CD4-positive, alpha-beta memory T cell (primary cell): ENCODE results near the gene TMEM138. TPM values are rescaled to one million over a fixed set of nuclear protein-coding genes. Genes with fewer than 3 reads are reported as not detected.

Experiments
- CTCF ChIA-PET: fragments of 350-600 bp; sonication (Branson Sonifier 250); formaldehyde crosslinking; loops from one replicate; lab custom pipeline; 2021; ENCODE audit warnings: inconsistent platforms; ENCODE audit not compliant: partially characterized antibody; lab: Charles Lee
- POLR2A ChIA-PET: fragments of 350-600 bp; sonication (Branson Sonifier 250); formaldehyde crosslinking; loops from one replicate; lab custom pipeline; 2021; ENCODE audit not compliant: partially characterized antibody; lab: Charles Lee
- DNase-seq, 5 donors: peaks; one replicate each; pipeline versions ENCODE4 v3.0.0 to v3.0.0-alpha.2; 2020 to 2022; ENCODE audit warnings: mixed read lengths in 1 of 5
- H3K27ac ChIP-seq: one replicate; pipeline ENCODE4 v1.7.0; 2013; ENCODE audit warnings: low read depth, low read length
- H3K27me3 ChIP-seq: 2 replicates; pipeline ENCODE4 v1.7.0; 2013; ENCODE audit warnings: mild to moderate bottlenecking, low read length, moderate library complexity; ENCODE audit not compliant: insufficient read depth
- H3K36me3 ChIP-seq: 2 replicates; pipeline ENCODE4 v1.7.0; 2013; ENCODE audit warnings: mild to moderate bottlenecking, low read length, moderate library complexity; ENCODE audit not compliant: insufficient read depth
- H3K4me1 ChIP-seq: 2 replicates; pipeline ENCODE4 v1.7.0; 2013; ENCODE audit warnings: mild to moderate bottlenecking, low read length, moderate library complexity; ENCODE audit not compliant: insufficient read depth
- H3K4me3 ChIP-seq, 2 donors: one replicate each; pipeline ENCODE4 v1.7.0; 2013; ENCODE audit warnings: low read length in 2 of 2, mild to moderate bottlenecking in 1 of 2
- H3K9me3 ChIP-seq, 2 donors: one replicate each; pipeline ENCODE4 v1.7.0; 2013; ENCODE audit warnings: low read length in 2 of 2, control low read depth in 1 of 2; ENCODE audit not compliant: control insufficient read depth in 1 of 2
- H3K27ac Mint-ChIP-seq, 7 donors: one replicate each; pipeline ENCODE4 v1.8.0; 2020 to 2021; ENCODE audit warnings: mixed read lengths in 7 of 7, mild to moderate bottlenecking in 6 of 7, inconsistent platforms in 3 of 7, moderate library complexity in 3 of 7
- H3K27me3 Mint-ChIP-seq, 2 donors: one replicate each; pipeline ENCODE4 v1.8.0; 2020 to 2021; ENCODE audit warnings: mixed read lengths in 2 of 2
- H3K36me3 Mint-ChIP-seq, 2 donors: one replicate each; pipeline ENCODE4 v1.8.0; 2020 to 2021; ENCODE audit warnings: mixed read lengths in 2 of 2, inconsistent platforms in 1 of 2, mild to moderate bottlenecking in 1 of 2
- H3K4me1 Mint-ChIP-seq, 4 donors: one replicate each; pipeline ENCODE4 v1.8.0; 2020 to 2021; ENCODE audit warnings: mixed read lengths in 4 of 4, mild to moderate bottlenecking in 1 of 4
- H3K4me3 Mint-ChIP-seq, 8 donors: one replicate each; pipeline ENCODE4 v1.8.0; 2020 to 2021; ENCODE audit warnings: mixed read lengths in 8 of 8, mild to moderate bottlenecking in 7 of 8, moderate library complexity in 6 of 8, inconsistent platforms in 3 of 8
- H3K9me3 Mint-ChIP-seq, 8 donors: one replicate each; pipeline ENCODE4 v1.8.0; 2020 to 2021; ENCODE audit warnings: mixed read lengths in 8 of 8, mild to moderate bottlenecking in 5 of 8, inconsistent platforms in 3 of 8, moderate library complexity in 1 of 8
- intact Hi-C: fragments of 100-400 bp; cut with micrococcal nuclease; formaldehyde crosslinking; loops from one replicate; pipeline ENCODE4 v1.15.1; 2023
- polyA plus RNA-seq, 2 donors: library from polyadenylated mRNA; unstranded; fragments of 300-500 nt; fragmentation: Illumina TruSeq; gene quantifications; one replicate each; pipeline ENCODE4 v1.2.3, GENCODE V29; 2021
- total RNA-seq, 2 experiments: library from RNA; stranded (reverse); gene quantifications; one replicate each; pipeline ENCODE4 v1.2.3, GENCODE V29; 2021

Gene TMEM138
- total and polyA plus RNA-seq, 4 experiments from 2014 or later, result 49.0 to 62.5 (median 60.2) TPM

GRCh38 chr11:61384271-61385242 is 22.4 kb downstream of the TMEM138 start:
- no peak overlapping the region for H3K4me3 ChIP-seq
- Mint-ChIP-seq H3K4me1 (peaks cover 3 to 9% (median 6%) of the 10 kb centered on the region in 4 donors), H3K27me3 (no peaks in the 10 kb centered on the region), H3K9me3 (peaks cover 0 to 2% (median 0%) of the 10 kb centered on the region in 8 donors), H3K36me3 (no peaks in the 10 kb centered on the region), H3K4me3 (no peak overlapping the region), H3K27ac (peak overlapping the region in 1 of 7 donors; percentile 18)
- H3K27me3 ChIP-seq, result no peaks in the 10 kb centered on the region
- ChIA-PET CTCF (interaction anchor here (0.8 to 9.3 kb wide), 26 partner anchors 9 to 608 kb away, joined by 3 to 442 read pairs (median 11); partner anchors contain the start of genes CPSF7, CYB561A3, DDB1 and SDHAF2), POLR2A (interaction anchor here (1.3 to 5.1 kb wide), 5 partner anchors 9 to 49 kb away, joined by 4 to 87 read pairs (median 6); partner anchors contain the start of genes CYB561A3, DDB1, TKFC and TMEM138)
- H3K9me3 ChIP-seq, result no peaks in the 10 kb centered on the region
- intact Hi-C loops, result loop anchor here (1.0 to 10.0 kb wide), 3 partner anchors 130 to 607 kb away; no protein-coding TSS in a partner anchor
- peaks cover 8% of the 10 kb centered on the region for H3K4me1 ChIP-seq
- DNase-seq, result no peak
- H3K36me3 ChIP-seq, result no peaks in the 10 kb centered on the region
- no peak overlapping the region for H3K27ac ChIP-seq

DNA sequence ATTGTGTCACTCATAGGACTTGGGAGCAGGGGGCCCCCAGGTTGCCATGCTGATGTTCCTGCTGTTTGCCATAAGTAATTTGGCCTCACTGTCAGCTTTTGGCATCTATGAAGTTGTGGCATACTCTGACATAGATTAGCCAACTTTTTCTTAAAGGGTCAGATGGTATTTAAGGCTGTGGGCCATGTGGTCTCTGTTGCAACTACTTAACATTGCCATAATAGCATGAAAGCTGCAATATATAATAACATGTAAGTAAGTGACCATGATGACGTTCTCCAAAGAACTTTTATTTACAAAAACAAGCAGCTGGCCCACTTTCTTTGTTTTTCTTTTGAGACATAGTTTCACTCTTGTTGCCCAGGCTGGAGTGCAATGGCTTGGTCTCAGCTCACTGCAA is 28.0 kb downstream of the TMEM138 start:
- Mint-ChIP-seq H3K4me3 (no peak overlapping the region), H3K27me3 (no peaks in the 10 kb centered on the region), H3K4me1 (peaks cover 16 to 35% (median 27%) of the 10 kb centered on the region in 4 donors), H3K36me3 (peaks cover 3 to 13% of the 10 kb centered on the region in 2 donors), H3K9me3 (peaks cover 0 to 2% (median 0%) of the 10 kb centered on the region in 8 donors), H3K27ac (peak overlapping the region in 2 of 7 donors; percentile 42 to 67)
- no peak overlapping the region for H3K27ac ChIP-seq
- no peaks in the 10 kb centered on the region for H3K27me3 ChIP-seq
- H3K4me1 ChIP-seq, result peaks cover 33% of the 10 kb centered on the region
- H3K4me3 ChIP-seq, result no peak overlapping the region
- DNase-seq, result no peak
- POLR2A ChIA-PET, result interaction anchor here (4.8 to 5.6 kb wide), 2 partner anchors 28 to 55 kb away, joined by 59 to 89 read pairs; partner anchors contain the start of genes CYB561A3, DDB1, TKFC and TMEM138
- intact Hi-C loops, result no loop called here
- H3K9me3 ChIP-seq, result no peaks in the 10 kb centered on the region
- no peaks in the 10 kb centered on the region for H3K36me3 ChIP-seq
- CTCF ChIA-PET, result interaction anchor here (1.1 to 7.8 kb wide), 2 partner anchors 9 to 54 kb away, joined by 3 to 117 read pairs; partner anchors contain the start of gene TKFC

DNA sequence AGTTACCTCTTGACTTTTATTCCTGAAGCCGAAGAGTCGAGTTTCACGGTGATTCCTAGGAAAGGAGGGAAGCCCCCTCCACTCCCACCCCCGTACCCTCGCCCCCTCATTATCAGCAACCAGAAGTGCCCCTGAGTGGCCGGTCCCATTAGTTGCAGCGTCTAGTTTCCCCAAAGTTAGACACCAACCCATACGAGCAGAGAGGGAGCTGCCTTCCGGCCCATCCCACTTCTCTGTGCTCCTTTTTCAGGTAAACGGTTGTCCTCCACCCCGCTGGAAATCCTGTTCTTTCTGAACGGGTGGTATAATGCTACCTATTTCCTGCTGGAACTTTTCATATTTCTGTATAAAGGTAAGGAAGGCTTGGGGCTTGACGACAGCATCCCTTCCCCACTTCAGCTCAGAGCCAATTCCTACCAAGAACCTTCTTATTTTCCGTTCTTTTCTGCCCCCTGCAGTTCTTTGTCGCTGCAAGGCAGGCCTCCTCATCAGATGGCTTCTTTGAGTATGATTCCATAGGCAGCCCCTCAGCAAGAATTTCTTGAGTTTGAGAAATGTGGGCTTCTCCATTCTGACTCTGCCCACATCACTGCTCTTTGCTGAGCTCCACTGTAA is 30.9 kb downstream of the TMEM138 start:
- H3K9me3 ChIP-seq, result no peaks in the 10 kb centered on the region
- DNase-seq, result peak; percentile 24 to 46 (median 27)
- intact Hi-C loops, result loop anchor here (2.0 kb wide), 3 partner anchors 30 to 56 kb away; partner anchors contain the start of genes CPSF7 and TMEM138
- Mint-ChIP-seq H3K27ac (peak overlapping the region; percentile 95 to 99 (median 98)), H3K4me3 (peak overlapping the region; percentile 91 to 97 (median 96)), H3K36me3 (peaks cover 6 to 31% of the 10 kb centered on the region in 2 donors), H3K4me1 (peaks cover 12 to 27% (median 22%) of the 10 kb centered on the region in 4 donors), H3K27me3 (no peaks in the 10 kb centered on the region), H3K9me3 (no peaks in the 10 kb centered on the region)
- no peaks in the 10 kb centered on the region for H3K27me3 ChIP-seq
- H3K27ac ChIP-seq, result peak overlapping the region; percentile 74
- no peaks in the 10 kb centered on the region for H3K36me3 ChIP-seq
- peaks cover 26% of the 10 kb centered on the region for H3K4me1 ChIP-seq
- ChIA-PET CTCF (interaction anchor here (1.0 to 7.8 kb wide), 13 partner anchors 8 to 562 kb away, joined by 3 to 117 read pairs (median 6); partner anchors contain the start of genes CYB561A3, TKFC and TMEM138), POLR2A (interaction anchor here (0.9 to 5.6 kb wide), 10 partner anchors 8 to 478 kb away, joined by 3 to 89 read pairs (median 8); partner anchors contain the start of genes CPSF7, CYB561A3, DDB1 and SDHAF2)
- H3K4me3 ChIP-seq, result peak overlapping the region; percentile 77 to 86

DNA sequence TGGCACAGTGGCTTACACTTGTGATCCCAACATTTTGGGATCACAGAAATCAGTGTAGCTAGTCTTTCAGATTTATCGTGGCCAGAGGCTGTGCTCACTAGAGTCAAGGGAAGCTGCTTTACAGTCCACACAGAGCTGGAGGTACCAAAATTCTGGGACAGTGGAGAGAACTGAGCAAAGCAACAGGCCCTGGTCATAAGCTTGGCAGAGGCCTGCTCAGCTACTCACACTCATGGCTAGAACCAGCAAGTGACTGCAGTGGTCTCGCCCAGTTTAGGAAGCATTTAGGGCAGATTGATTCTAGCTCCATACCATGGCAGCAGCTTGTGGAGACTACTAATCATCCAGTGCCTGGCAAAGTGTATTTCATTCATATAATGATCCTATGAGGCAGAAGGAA is 39.0 kb downstream of the TMEM138 start:
- peaks cover 27 to 67% of the 10 kb centered on the region in 2 donors for H3K36me3 Mint-ChIP-seq
- H3K9me3 ChIP-seq, result no peaks in the 10 kb centered on the region
- H3K9me3 Mint-ChIP-seq, result no peaks in the 10 kb centered on the region
- no peak overlapping the region for H3K27ac ChIP-seq
- POLR2A ChIA-PET, result interaction anchor here (0.7 to 3.4 kb wide), 5 partner anchors 9 to 70 kb away, joined by 3 to 21 read pairs (median 5); partner anchors contain the start of genes CPSF7, SDHAF2, TMEM138 and TMEM216
- H3K4me3 Mint-ChIP-seq, result no peak overlapping the region
- no peak for DNase-seq
- no peaks in the 10 kb centered on the region for H3K4me1 ChIP-seq
- no peaks in the 10 kb centered on the region for H3K27me3 ChIP-seq
- H3K4me1 Mint-ChIP-seq, result peaks cover 0 to 3% (median 0%) of the 10 kb centered on the region in 4 donors
- CTCF ChIA-PET, result interaction anchor here (1.2 to 4.7 kb wide), 5 partner anchors 9 to 65 kb away, joined by 3 to 39 read pairs (median 12); partner anchors contain the start of gene TMEM216
- intact Hi-C loops, result no loop called here
- H3K4me3 ChIP-seq, result no peak overlapping the region
- H3K27ac Mint-ChIP-seq, result peak overlapping the region in 4 of 7 donors; percentile 7 to 58 (median 34)
- no peaks in the 10 kb centered on the region for H3K27me3 Mint-ChIP-seq
- H3K36me3 ChIP-seq, result peaks cover 39% of the 10 kb centered on the region

GRCh38 chr11:61401573-61401972 is 39.4 kb downstream of the TMEM138 start:
- Mint-ChIP-seq H3K27ac (peak overlapping the region in 4 of 7 donors; percentile 7 to 54 (median 32)), H3K27me3 (no peaks in the 10 kb centered on the region), H3K4me1 (peaks cover 0 to 4% (median 0%) of the 10 kb centered on the region in 4 donors), H3K9me3 (no peaks in the 10 kb centered on the region), H3K4me3 (no peak overlapping the region), H3K36me3 (peaks cover 27 to 70% of the 10 kb centered on the region in 2 donors)
- Histone ChIP-seq H3K4me3 (no peak overlapping the region), H3K9me3 (no peaks in the 10 kb centered on the region), H3K27ac (no peak overlapping the region), H3K4me1 (no peaks in the 10 kb centered on the region), H3K36me3 (peaks cover 42% of the 10 kb centered on the region), H3K27me3 (no peaks in the 10 kb centered on the region)
- POLR2A ChIA-PET, result interaction anchor here (0.7 to 3.4 kb wide), 5 partner anchors 9 to 70 kb away, joined by 3 to 21 read pairs (median 5); partner anchors contain the start of genes CPSF7, SDHAF2, TMEM138 and TMEM216
- CTCF ChIA-PET, result interaction anchor here (1.2 to 4.7 kb wide), 6 partner anchors 9 to 65 kb away, joined by 3 to 39 read pairs (median 11); partner anchors contain the start of genes CPSF7, SDHAF2 and TMEM216
- no peak for DNase-seq
- intact Hi-C loops, result no loop called here

GRCh38 chr11:61403658-61404057 is 41.5 kb downstream of the TMEM138 start:
- intact Hi-C loops, result no loop called here
- no peak overlapping the region for H3K4me3 ChIP-seq
- ChIA-PET POLR2A (no interaction called here), CTCF (interaction anchor here (1.2 to 3.1 kb wide), 3 partner anchors 11 to 67 kb away, joined by 3 to 13 read pairs (median 5); partner anchors contain the start of genes CPSF7, SDHAF2 and TMEM216)
- Mint-ChIP-seq H3K36me3 (peaks cover 36 to 74% of the 10 kb centered on the region in 2 donors), H3K4me3 (no peak overlapping the region), H3K9me3 (no peaks in the 10 kb centered on the region), H3K4me1 (peaks cover 0 to 4% (median 1%) of the 10 kb centered on the region in 4 donors), H3K27me3 (no peaks in the 10 kb centered on the region), H3K27ac (peak overlapping the region in 2 of 7 donors; percentile 35 to 43)
- no peaks in the 10 kb centered on the region for H3K4me1 ChIP-seq
- H3K9me3 ChIP-seq, result no peaks in the 10 kb centered on the region
- DNase-seq, result no peak
- no peak overlapping the region for H3K27ac ChIP-seq
- H3K36me3 ChIP-seq, result peaks cover 60% of the 10 kb centered on the region
- no peaks in the 10 kb centered on the region for H3K27me3 ChIP-seq
